HG03565 (cell line): ENCODE results near the gene HECA.

ENCODE experiments used
- ATAC-seq: cut with Tn5 transposase; IDR thresholded peaks from one replicate; pipeline ENCODE4 v1.9.1; 2021; ENCODE audit warnings: mild to moderate bottlenecking, moderate library complexity; ENCODE audit not compliant: unreplicated experiment

The HECA gene

DNA sequence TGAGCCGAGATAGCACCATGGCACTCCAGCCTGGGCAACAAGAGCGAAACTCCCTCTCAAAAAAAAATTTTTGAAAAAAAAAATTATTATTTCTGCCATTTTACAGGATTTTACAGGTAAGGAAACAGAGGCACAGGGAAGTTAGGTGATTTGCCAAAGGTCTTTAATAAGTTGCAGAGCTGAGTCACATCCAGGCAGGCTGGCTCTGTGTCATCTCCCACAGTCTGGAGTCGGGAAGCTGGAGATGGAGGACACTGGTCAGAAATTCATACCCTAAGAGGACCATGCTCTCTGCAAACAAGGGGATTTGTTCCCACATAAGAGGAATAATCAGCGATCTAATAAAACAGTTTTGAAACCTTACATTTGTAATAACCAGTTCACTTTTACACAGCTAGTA is 24.1 kb downstream of the HECA start:
- ATAC-seq: no peak

DNA sequence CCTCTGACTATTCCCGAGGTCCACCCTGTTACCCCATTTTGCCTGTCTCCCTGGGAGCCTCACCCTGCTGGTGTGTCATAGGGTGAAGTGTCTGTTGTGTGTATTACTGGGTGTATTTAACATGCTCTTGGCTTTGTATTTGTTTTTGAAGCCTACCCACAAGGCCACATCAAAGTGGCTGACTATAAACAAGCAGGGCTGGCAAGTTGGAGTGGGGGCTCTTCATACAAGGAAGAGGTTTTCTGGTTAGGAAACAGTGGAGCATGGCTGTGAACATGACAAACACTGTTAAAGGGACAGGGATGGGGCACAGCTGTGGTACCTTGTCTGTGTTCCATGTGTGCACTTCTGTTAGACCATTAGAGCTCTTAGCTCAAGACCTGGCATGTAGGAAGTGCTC is 26.3 kb downstream of the HECA start:
- ATAC-seq: no peak

DNA sequence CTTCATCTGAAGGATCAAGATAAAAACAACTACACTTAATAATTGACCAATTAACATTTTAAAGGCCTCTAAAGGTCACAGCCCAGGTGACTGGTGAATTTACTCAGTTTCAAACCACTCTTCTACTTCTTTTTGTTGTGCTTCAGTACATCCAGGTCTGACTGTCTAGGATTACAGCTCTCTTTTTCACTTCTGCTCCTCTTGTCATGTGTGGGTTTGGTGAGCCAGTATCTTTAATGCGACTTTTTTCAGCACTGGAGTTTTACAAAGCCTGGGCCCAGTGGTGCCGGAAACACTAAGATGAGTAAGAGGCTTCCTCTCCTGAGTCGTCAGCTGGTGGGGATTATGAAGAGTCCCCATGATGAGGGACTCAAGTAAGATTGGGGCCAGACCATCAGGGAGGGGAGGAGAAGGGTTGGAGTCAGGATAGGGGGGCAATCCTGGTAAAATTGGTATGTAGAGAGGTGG is 27.0 kb downstream of the HECA start:
- ATAC-seq: peak; percentile 98

- ATAC-seq: no peak
Measured at GRCh38 chr6:139164001-139164400, 29.1 kb downstream of the HECA start.

DNA sequence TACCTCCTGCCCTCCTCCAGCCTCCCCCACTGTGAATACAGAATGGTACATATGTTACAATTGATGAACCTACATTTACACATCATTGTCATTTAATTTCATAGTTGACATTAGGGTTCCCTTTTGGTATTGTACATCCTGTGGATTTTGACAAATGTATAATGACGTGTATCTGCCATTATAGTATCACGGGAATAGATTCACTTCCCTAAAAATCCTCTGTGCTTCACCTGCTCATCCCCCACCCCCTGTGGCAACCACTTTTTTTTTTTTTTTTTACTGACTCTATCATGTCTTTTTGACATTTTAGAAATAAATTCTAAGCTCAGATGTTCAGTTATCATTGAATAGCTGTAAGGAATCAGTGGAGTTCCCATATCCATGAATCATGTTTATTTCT is 30.4 kb downstream of the HECA start:
- no peak for ATAC-seq

DNA sequence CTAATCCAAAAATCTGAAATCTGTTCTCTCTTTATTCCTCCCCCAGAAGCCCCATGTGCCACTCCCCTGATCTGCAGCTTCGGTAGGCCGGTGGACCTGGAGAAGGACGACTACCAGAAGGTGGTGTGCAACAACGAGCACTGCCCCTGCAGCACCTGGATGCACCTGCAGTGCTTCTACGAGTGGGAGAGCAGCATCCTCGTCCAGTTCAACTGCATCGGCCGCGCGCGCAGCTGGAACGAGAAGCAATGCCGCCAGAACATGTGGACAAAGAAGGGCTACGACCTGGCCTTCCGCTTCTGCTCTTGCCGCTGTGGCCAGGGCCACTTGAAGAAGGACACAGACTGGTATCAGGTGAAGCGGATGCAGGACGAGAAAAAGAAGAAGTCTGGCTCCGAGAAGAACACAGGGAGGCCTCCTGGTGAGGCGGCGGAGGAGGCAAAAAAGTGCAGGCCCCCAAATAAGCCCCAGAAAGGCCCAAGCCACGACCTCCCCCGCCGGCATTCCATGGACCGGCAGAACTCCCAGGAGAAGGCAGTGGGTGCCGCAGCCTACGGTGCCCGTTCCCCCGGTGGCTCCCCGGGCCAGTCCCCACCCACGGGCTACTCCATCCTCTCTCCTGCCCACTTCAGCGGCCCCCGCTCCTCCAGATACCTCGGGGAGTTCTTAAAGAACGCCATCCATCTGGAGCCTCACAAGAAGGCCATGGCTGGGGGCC is 31.5 kb downstream of the HECA start:
- ATAC-seq: no peak

- ATAC-seq: no peak
Measured at GRCh38 chr6:139166956-139167313, 32.1 kb downstream of the HECA start.

DNA sequence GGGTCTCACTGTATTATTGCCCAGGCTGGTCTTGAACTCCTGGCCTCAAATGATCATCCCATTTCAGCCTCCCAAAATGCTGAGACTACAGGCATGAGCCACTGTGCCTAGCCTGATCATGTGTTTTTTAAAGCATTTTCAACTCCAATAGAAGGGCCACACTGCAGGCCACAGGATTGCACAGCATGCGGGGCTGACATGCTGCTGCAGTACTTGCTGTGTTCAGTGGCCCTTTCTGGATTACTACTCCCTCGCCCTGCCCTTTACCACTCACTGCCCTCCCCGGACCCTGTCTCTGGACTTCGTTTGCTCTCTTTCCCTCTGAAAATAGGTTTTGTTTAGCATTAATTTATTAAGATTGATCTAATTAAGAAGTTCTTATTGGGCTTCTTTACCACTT is 37.3 kb downstream of the HECA start:
- no peak for ATAC-seq

- ATAC-seq: no peak
Measured at GRCh38 chr6:139172567-139172966, 37.7 kb downstream of the HECA start.

DNA sequence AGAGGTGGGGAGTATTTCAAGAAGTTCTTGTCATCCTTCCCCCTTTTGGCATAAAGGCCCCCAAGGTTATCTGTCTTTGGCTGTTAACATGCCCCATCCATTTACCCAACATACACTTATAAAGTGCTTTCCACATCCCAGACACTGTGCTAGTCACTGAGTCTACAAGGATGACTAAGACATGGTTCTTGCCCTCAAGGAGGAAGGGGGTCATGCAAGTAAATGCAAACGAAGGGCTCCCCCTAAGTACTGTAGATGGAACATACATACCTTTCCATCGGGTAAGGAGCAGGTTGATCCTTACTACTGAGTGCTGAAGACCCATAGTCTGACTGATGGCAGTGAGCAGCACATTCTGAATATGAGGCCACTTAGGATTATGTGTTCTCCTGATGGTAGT is 38.3 kb downstream of the HECA start:
- ATAC-seq: no peak

GRCh38 chr6:139173822-139174221 is 38.9 kb downstream of the HECA start:
- ATAC-seq: no peak

DNA sequence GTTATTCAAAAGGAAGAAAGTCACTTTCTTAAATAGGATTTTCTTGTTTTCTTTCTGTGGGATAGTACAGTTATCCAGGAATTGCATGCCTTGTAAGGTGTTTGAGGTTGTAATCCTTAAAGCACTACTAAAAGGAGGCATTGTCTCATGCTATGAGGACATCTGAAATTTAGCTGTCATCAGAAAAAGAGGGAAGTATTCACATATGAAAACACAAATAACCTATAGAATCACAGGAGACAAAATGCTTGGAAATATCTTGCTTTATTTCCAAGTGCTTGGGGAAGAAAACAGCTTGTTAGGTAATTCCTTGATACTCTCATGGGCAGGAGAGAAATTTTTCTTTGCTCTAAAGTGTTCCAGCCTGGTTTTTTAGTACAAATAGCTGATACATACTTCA is 40.1 kb downstream of the HECA start:
- ATAC-seq: no peak

- ATAC-seq: no peak
Measured at GRCh38 chr6:139175389-139175948, 40.6 kb downstream of the HECA start.

DNA sequence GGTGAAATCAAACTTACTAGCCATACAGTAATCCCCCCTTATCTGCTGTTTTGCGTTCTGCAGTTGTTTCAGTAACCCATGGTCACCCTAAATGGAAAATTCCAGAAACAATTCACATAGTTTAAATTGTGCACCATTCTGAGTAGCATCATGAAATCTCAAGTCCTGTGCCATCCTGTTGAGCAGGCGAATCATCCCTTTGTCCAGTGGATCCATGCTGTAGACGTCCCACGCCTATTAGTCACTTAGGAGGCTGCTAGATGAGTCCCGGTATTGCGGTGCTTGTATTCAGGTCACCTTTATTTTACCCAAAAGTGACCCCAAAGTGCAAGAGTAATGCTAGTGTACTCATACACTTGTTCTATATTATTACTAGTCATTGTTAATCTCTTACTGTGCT is 46.4 kb downstream of the HECA start:
- ATAC-seq: no peak

DNA sequence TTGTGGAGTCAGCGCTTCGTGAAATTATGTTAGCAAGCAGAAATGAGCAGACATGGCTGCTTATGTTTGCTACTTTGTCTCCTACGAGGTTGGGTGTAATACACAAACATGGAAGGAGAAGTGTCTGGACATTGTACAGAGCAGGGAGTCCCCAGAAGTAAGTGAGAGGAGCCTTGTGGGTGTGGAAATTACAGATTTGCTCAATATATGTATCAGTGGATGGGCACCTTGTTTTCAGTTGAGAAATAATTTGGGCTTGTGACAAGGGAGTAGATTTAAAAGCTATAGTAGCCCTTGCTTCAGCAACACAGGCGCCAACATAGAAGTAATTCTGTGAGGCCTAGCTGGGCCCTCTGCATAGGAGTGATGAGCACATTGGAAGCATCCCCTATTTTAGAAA is 49.2 kb downstream of the HECA start:
- no peak for ATAC-seq

- no peak for ATAC-seq
Measured at GRCh38 chr6:139184459-139184858, 49.6 kb downstream of the HECA start.

DNA sequence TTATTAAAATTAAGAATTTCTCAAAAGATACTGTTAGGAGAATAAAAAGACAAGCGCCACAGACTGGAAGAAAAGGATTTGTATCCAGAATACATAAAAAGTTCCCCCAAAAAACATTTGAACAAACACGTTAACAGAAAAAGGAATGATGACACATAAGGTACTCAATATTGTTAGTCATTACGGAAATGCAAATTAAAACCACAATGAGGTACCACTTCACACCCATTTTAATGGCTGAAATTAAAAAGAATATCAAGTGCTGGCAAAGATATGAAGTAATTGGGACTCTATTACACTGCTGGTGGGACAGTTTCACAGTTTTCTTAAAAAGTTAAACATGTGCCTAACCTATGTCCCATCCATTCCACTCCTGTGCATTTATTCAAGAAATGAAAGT is 51.4 kb downstream of the HECA start:
- ATAC-seq: no peak

DNA sequence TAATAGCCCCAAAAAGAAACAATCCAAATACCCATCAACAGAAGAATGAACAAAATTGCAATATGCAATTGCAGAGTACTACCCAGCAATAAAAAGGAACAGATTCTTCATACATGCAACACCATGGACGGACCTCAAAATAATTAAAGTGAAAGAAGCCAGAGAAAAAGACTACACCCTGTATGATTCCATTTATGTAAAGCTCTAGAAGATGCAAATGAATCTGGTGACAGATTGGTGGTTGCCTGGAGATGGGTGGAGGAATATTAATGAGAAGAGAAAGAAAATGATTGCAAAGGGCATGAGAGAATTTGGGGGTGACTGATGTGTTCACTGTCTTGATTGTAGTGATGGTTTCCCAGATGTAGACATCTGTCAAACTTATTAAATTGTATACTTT is 51.8 kb downstream of the HECA start:
- no peak for ATAC-seq

DNA sequence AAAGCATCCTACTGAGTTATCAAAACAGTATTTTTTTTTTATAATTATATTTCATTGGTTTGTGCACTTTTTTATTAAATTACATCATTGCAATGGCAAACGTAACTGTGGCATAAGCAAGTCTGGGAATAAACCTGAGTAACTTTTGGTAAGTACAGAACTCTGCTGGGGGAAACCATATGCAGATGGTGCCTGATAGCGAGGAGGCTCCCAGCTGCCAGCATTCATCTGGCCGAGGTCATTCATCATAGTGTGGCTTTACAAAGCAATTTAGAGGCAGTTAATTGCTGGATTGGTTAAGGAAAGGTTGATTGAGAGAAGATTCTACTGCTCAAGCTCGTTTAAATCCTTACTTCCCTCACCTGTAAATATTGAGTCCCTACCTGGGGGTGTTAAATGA is 52.6 kb downstream of the HECA start:
- no peak for ATAC-seq

GRCh38 chr6:139189665-139190064 is 54.8 kb downstream of the HECA start:
- no peak for ATAC-seq

DNA sequence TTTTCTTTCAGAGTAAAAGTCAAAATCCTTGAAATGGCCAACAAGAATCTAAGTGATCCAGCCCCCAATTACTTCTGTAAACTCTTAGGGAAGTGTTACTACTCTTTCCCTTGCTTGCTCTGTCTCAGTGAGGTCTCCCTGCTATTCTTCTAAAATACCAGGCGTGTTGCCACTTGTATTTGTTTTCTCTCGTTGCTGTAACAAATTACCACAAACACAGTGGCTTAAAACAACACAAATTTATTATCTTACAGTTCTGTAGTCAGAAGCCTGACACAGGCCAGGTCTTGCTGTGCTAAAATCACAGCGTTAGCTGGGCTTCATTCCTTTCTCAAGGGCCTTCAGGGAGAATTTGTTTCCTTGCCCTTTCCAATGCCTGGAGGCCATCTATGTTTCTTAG is 59.9 kb downstream of the HECA start:
- no peak for ATAC-seq

DNA sequence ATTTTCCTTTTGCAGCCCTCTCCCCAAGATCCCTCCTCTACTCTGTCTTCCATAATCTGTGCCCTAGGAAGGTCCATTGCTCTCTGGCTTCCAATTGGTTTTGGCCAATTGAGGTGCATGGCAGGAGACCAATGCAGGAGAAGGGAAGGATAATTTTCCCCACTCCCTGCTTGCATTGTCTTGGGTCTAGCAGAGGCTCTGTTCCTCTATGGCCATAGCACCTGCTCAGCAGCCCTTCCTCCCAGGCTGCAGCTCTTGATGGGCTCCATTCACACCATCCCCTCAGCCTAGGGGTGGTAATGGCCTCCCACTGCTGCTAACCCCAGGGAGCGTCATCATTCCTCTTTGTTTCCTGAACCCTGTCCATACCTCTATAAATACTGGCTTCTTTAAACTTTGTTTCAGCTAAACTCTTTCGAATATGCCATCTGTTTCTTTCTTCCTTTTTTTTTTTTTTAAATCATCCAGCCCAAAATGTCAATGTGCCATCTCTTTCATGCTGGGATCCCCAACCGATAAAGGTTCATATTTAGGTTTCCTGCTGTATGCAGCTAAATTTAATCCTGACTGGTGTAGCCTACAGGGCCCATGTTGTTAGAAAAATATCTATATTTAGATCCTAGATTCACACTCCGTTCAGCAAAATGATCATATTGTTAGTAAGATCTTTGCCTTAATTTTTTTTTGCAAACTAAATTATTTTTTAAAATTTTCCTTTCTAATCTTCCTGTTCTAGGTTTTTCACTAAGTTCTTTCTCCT is 63.8 kb downstream of the HECA start:
- ATAC-seq: no peak
